Heart left ventricle (tissue), 16 donors: ENCODE results near the gene ANAPC10. TPM values are rescaled to one million over a fixed set of nuclear protein-coding genes. Genes with fewer than 3 reads are reported as not detected.

Experiments used
- ATAC-seq, 4 donors: fragments of 200-7000 bp; cut with Tn5 transposase; one replicate each; pipeline ENCODE4 v1.9.1; 2020 to 2022; ENCODE audit warnings: moderate library complexity in 4 of 4, mild to moderate bottlenecking in 3 of 4, moderate number of reproducible peaks in 1 of 4
- DNase-seq, 5 donors: peaks; one replicate each; pipeline ENCODE4 v3.0.0-alpha.2; 2020
- H3K27ac ChIP-seq, 12 donors: fragments of 200-600 bp; sonication (generic) in 4 of 12; one replicate each; pipeline versions ENCODE4 v1.5.0 to v1.8.0; 2016 to 2022; ENCODE audit warnings: mild to moderate bottlenecking in 2 of 12
- H3K27me3 ChIP-seq, 9 donors: fragments of 200-600 bp; sonication (generic) in 2 of 9; one replicate each; pipeline versions ENCODE4 v1.5.1 to v1.8.0; 2016 to 2022; ENCODE audit warnings: mild to moderate bottlenecking in 3 of 9
- H3K36me3 ChIP-seq, 9 donors: fragments of 200-600 bp; sonication (generic) in 2 of 9; one replicate each; pipeline versions ENCODE4 v1.5.0 to v1.8.0; 2018 to 2022; ENCODE audit warnings: mild to moderate bottlenecking in 2 of 9
- H3K4me1 ChIP-seq, 12 donors: fragments of 200-600 bp; sonication (generic) in 4 of 12; one replicate each; pipeline versions ENCODE4 v1.5.0 to v1.8.0; 2016 to 2022; ENCODE audit warnings: mild to moderate bottlenecking in 3 of 12
- H3K4me3 ChIP-seq, 12 donors: fragments of 200-600 bp; sonication (generic) in 4 of 12; one replicate each; pipeline versions ENCODE4 v1.5.0 to v1.8.0; 2017 to 2022; ENCODE audit warnings: mild to moderate bottlenecking in 9 of 12, moderate library complexity in 4 of 12
- H3K9me3 ChIP-seq, 12 donors: fragments of 200-600 bp; sonication (generic) in 4 of 12; one replicate each; pipeline versions ENCODE4 v1.5.0 to v1.8.0; 2016 to 2022; ENCODE audit warnings: mild to moderate bottlenecking in 1 of 12
- CTCF ChIP-seq, 12 donors: fragments of 200-600 bp; sonication (generic) in 4 of 12; IDR thresholded peaks; one replicate each; pipeline versions ENCODE4 v1.5.0 to v1.8.0; 2018 to 2022; ENCODE audit warnings: antibody characterized with exemption in 12 of 12, mild to moderate bottlenecking in 5 of 12
- POLR2A ChIP-seq, 2 donors: fragments of 450-650 bp; IDR thresholded peaks; one replicate each; pipeline ENCODE4 v1.6.1; 2017; ENCODE audit warnings: antibody characterized with exemption in 2 of 2, mild to moderate bottlenecking in 2 of 2, moderate library complexity in 2 of 2
- WGBS, 4 donors: extraction: QIAGEN DNeasy Blood & Tissue Kit in 2 of 4; methylation state at CpG; one replicate each; pipeline versions ENCODE4 v1.1.5 to v1.1.7; 2013 to 2018; 5-methylcytosine and 5-hydroxymethylcytosine counted together
- intact Hi-C, 10 donors: fragments of 100-400 bp; cut with DNase I; formaldehyde crosslinking; loops; one replicate each; pipeline versions ENCODE4 v1.11.1 to v1.14.2; 2022
- polyA plus RNA-seq, 2 donors: library from polyadenylated mRNA; stranded (reverse); fragments of 200-250 nt; gene quantifications; one replicate each; pipeline ENCODE4 v1.2.3, GENCODE V29; 2013
- total RNA-seq, 9 donors: library from RNA; depleted of rRNA in 2 of 9; stranded (reverse); fragments of >200 nt in 2 of 9; fragmentation: NEBNext Ultra II Directional in 3 of 9; extraction: Animal tissue kit (Norgen Biotek cat#: 25700) in 3 of 9; gene quantifications; one replicate each; pipeline versions ENCODE4 v1.1.0 to v1.2.4, GENCODE V29; 2016 to 2023
- donor health status: ischemic (EF 13 %, LVEDD 7.1; RV severe dilation, severe dysfunction).
- donor health status: healthy with polysubstance abuse.
- donor health status: DM: no; HTN: yes; CAD: no.
- donor health status: DM: no; HTN: no; CAD: no.
- donor health status: ischemic (EF 25% LVEDD 6.9; RV normal size, moderate dysfunction).
- donor health status: ischemic (EF 25% LVEDD 5.7; RV mildly dilated, moderate dysfunction).
- donor health status: healthy.
- donor health status: DM: yes; HTN: yes; CAD: no.
- donor health status: ischemic (EF 35%, LVEDD 5.7; RV mildly dilated, moderate dysfunction).
- donor health status: nonischemic (EF 11% LVEDD 7.7; RV severe dilation, severe dysfunction).
- donor health status: DM: yes; HTN: yes; CAD: no.
- donor health status: PGD.
- donor health status: ischemic (EF 29% LVEDD 5.4; RV normal size, mild dysfunction).
- donor health status: nonischemic (EF 23%, LVEDD 6.1; RV moderate dilation, normal function).

Gene ANAPC10
- total and polyA plus RNA-seq, 11 donors, result 12.3 to 26.9 (median 13.6) TPM

- H3K4me3 ChIP-seq, result no peak overlapping the region
- ATAC-seq (no peak), DNase-seq (no peak)
- H3K27me3 ChIP-seq, result no peaks in the 10 kb centered on the region
- intact Hi-C loops, result no loop called here
- 70 to 81% (median 78%) methylated on average over 2 of the region's 2 CpGs for WGBS, 4 donors
- H3K4me1 ChIP-seq, result peaks cover 0 to 18% (median 2%) of the 10 kb centered on the region in 12 donors
- no peak overlapping the region for H3K27ac ChIP-seq
- TF ChIP-seq CTCF (IDR thresholded peaks at IDR 0.05), result no peak
- TF ChIP-seq POLR2A (IDR thresholded peaks at IDR 0.05), result no peak
- no peaks in the 10 kb centered on the region for H3K9me3 ChIP-seq
- H3K36me3 ChIP-seq, result peaks cover 0 to 90% (median 45%) of the 10 kb centered on the region in 9 donors
Measured at GRCh38 chr4:145130788-145131399, 32.9 kb upstream of the ANAPC10 start.

- DNase-seq (no peak), ATAC-seq (no peak)
- Histone ChIP-seq H3K4me3 (no peak overlapping the region), H3K36me3 (peaks cover under 1 to 90% (median 53%) of the 10 kb centered on the region in 9 donors), H3K9me3 (no peaks in the 10 kb centered on the region), H3K4me1 (peaks cover 0 to 14% (median 2%) of the 10 kb centered on the region in 12 donors), H3K27ac (no peak overlapping the region), H3K27me3 (no peaks in the 10 kb centered on the region)
- intact Hi-C loops, result no loop called here
- TF ChIP-seq CTCF (IDR thresholded peaks at IDR 0.05), result no peak
- no peak for TF ChIP-seq POLR2A (IDR thresholded peaks at IDR 0.05)
Measured at GRCh38 chr4:145130130-145130529, 32.1 kb upstream of the ANAPC10 start.

GRCh38 chr4:145125396-145125795 is 27.4 kb upstream of the ANAPC10 start:
- peak overlapping the region in 1 of 12 donors; percentile 61 for H3K27ac ChIP-seq
- TF ChIP-seq POLR2A (IDR thresholded peaks at IDR 0.05) (no peak), CTCF (IDR thresholded peaks at IDR 0.05) (no peak)
- 95 to 98% (median 96%) methylated on average over 2 of the region's 2 CpGs for WGBS, 4 donors
- ATAC-seq (no peak), DNase-seq (no peak)
- peaks cover 3 to 100% (median 87%) of the 10 kb centered on the region in 9 donors for H3K36me3 ChIP-seq
- no peaks in the 10 kb centered on the region for H3K4me1 ChIP-seq
- no peaks in the 10 kb centered on the region for H3K9me3 ChIP-seq
- H3K27me3 ChIP-seq, result no peaks in the 10 kb centered on the region
- no peak overlapping the region for H3K4me3 ChIP-seq
- intact Hi-C loops, result no loop called here

- DNase-seq (no peak), ATAC-seq (no peak)
- Histone ChIP-seq H3K27ac (no peak overlapping the region), H3K36me3 (peaks cover 0 to 91% (median 90%) of the 10 kb centered on the region in 9 donors), H3K4me1 (peaks cover 0 to 13% (median 0%) of the 10 kb centered on the region in 12 donors), H3K27me3 (no peaks in the 10 kb centered on the region), H3K4me3 (no peak overlapping the region), H3K9me3 (no peaks in the 10 kb centered on the region)
- TF ChIP-seq POLR2A (IDR thresholded peaks at IDR 0.05), result no peak
- no peak for TF ChIP-seq CTCF (IDR thresholded peaks at IDR 0.05)
- intact Hi-C loops, result no loop called here
Measured at GRCh38 chr4:145108128-145108527, 10.1 kb upstream of the ANAPC10 start.
